Measurements from ENCODE around the gene SH3PXD2A.

- no peak for TF ChIP-seq CTCF (IDR thresholded peaks at IDR 0.05)
- no peak for TF ChIP-seq POLR2A (IDR thresholded peaks at IDR 0.05)
- TF ChIP-seq POLR2AphosphoS5 (IDR thresholded peaks at IDR 0.05) = no peak
- TF ChIP-seq EP300 (IDR thresholded peaks at IDR 0.05) = no peak
These were observed 242.7 kb downstream of the SH3PXD2A start for GRCh38 chr10:103612462-103613365.
